Right lobe of liver (tissue), 6 donors: Measurements from ENCODE around the gene PPP1R10. TPM values are rescaled to one million over a fixed set of nuclear protein-coding genes. Genes with fewer than 3 reads are reported as not detected.

Source experiments
- ATAC-seq, 4 donors: fragments of 200-7000 bp; cut with Tn5 transposase; one replicate each; pipeline ENCODE4 v1.9.1; 2020; ENCODE audit warnings: mild to moderate bottlenecking in 4 of 4, moderate library complexity in 4 of 4
- DNase-seq, 3 donors: peaks; one replicate each; pipeline ENCODE4 v3.0.0-alpha.2; 2020
- H3K27ac ChIP-seq, 3 donors: fragments of 200-600 bp; one replicate each; pipeline ENCODE4 v1.8.0; 2022
- H3K27me3 ChIP-seq, 2 donors: fragments of 200-600 bp; one replicate each; pipeline ENCODE4 v1.8.0; 2022
- H3K36me3 ChIP-seq, 4 donors: fragments of 200-600 bp; sonication (generic) in 1 of 4; one replicate each; pipeline versions ENCODE4 v1.5.1 to v1.8.0; 2017 to 2022; ENCODE audit warnings: control low read depth in 1 of 4
- H3K4me1 ChIP-seq, 4 donors: fragments of 200-600 bp; sonication (generic) in 1 of 4; one replicate each; pipeline versions ENCODE4 v1.5.1 to v1.8.0; 2017 to 2022; ENCODE audit warnings: control low read depth in 1 of 4
- H3K4me3 ChIP-seq, 3 donors: fragments of 200-600 bp; one replicate each; pipeline ENCODE4 v1.8.0; 2022
- H3K9me3 ChIP-seq, 4 donors: fragments of 200-600 bp; sonication (generic) in 1 of 4; one replicate each; pipeline versions ENCODE4 v1.5.1 to v1.8.0; 2017 to 2022; ENCODE audit warnings: control low read depth in 1 of 4
- CTCF ChIP-seq, 4 donors: fragments of 200-600 bp in 3 of 4; fragments of 450-650 bp in 1 of 4; IDR thresholded peaks; one replicate each; pipeline versions ENCODE4 v1.5.1 to v1.8.0; 2016 to 2022; ENCODE audit warnings: antibody characterized with exemption in 4 of 4, mild to moderate bottlenecking in 2 of 4
- POLR2A ChIP-seq: fragments of 450-650 bp; IDR thresholded peaks from one replicate; pipeline ENCODE4 v1.6.1; 2017; ENCODE audit warnings: antibody characterized with exemption, mild to moderate bottlenecking
- WGBS: methylation state at CpG from one replicate; pipeline ENCODE4 v1.1.6; 2018; ENCODE audit warnings: low coverage, low lambda C conversion rate; ENCODE audit not compliant: insufficient coverage; ENCODE audit errors: missing lambda C conversion rate; 5-methylcytosine and 5-hydroxymethylcytosine counted together
- intact Hi-C, 2 donors: fragments of 100-400 bp; cut with DNase I; formaldehyde crosslinking; loops; one replicate each; pipeline versions ENCODE4 v1.11.2 to v1.14.1; 2022
- total RNA-seq, 6 experiments: library from RNA; depleted of rRNA in 2 of 6; stranded (reverse); fragments of >200 nt in 2 of 6; fragmentation: NEBNext Ultra II Directional in 3 of 6; extraction: Animal tissue kit (Norgen Biotek cat#: 25700) in 3 of 6; gene quantifications; one replicate each; pipeline versions ENCODE4 v1.1.0 to v1.2.4, GENCODE V29; 2016 to 2023
- donor health status: DM: no; HTN: yes; CAD: no.
- donor health status: DM: no; HTN: no; CAD: no.
- donor health status: DM: no; HTN: no; CAD: no.
- donor health status: DM: no; HTN: yes; CAD: no.
- donor health status: DM: no; HTN: yes; CAD: no.

The PPP1R10 gene
- total RNA-seq, 6 experiments from 2014 or later = 19.0 to 45.1 (median 32.4) TPM

DNA sequence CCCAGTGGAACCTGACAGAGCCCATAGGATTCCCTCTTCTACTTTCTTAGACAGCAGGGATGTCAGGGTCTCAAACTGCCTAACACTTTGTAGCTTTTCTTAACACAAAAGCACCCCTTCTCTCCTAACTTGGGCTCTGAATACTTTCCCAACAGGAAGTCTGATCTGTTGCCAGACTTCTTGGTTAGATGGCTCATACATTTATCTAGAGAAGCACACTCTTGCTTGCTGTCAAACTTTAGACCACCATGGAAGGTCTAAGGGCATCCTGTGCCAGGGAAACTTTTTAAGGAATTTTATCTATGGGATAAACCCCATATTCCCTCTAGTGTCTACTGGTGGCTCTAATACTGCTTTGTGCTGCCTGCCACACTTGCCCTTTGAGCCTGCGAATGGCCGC, 26.6 kb upstream of the PPP1R10 start:
- TF ChIP-seq CTCF (IDR thresholded peaks at IDR 0.05) (no peak), POLR2A (no peak)
- WGBS = 92% methylated on average over 2 of the region's 2 CpGs
- H3K4me3 ChIP-seq = no peak overlapping the region
- no peaks in the 10 kb centered on the region for H3K9me3 ChIP-seq
- no peak overlapping the region for H3K27ac ChIP-seq
- intact Hi-C loops = no loop called here
- no peak for DNase-seq
- ATAC-seq = no peak
- H3K4me1 ChIP-seq = peaks cover 0 to 20% (median 6%) of the 10 kb centered on the region in 4 donors
- no peaks in the 10 kb centered on the region for H3K27me3 ChIP-seq
- no peaks in the 10 kb centered on the region for H3K36me3 ChIP-seq

DNA sequence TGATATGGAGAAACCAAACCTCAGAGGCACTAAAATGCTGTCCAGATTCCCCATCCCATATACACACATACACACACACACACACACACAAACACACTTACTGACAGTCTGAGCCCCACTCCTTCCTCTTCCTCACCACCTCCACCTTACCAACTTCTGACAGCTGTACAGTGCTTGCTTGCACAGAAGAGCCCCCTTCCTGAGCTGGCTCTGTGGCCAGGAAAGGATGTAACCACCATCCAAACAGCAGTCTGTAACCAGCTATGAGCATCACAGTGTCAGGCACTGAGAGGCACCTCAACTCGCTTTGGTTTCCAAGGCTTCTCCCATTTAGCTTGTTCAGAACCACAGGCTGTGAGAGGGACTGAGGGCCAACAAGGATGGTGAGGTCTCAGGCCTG, 24.0 kb upstream of the PPP1R10 start:
- intact Hi-C loops = no loop called here
- DNase-seq (no peak), ATAC-seq (no peak)
- H3K4me1 ChIP-seq = peaks cover 0 to 10% (median 3%) of the 10 kb centered on the region in 4 donors
- no peak overlapping the region for H3K27ac ChIP-seq
- no peaks in the 10 kb centered on the region for H3K27me3 ChIP-seq
- no peaks in the 10 kb centered on the region for H3K9me3 ChIP-seq
- WGBS = no CpG with 5 or more reads among the region's 1 CpG
- H3K4me3 ChIP-seq = no peak overlapping the region
- no peaks in the 10 kb centered on the region for H3K36me3 ChIP-seq
- TF ChIP-seq POLR2A (no peak), CTCF (IDR thresholded peaks at IDR 0.05) (no peak)

GRCh38 chr6:30640481-30640880, 23.4 kb upstream of the PPP1R10 start:
- intact Hi-C loops = no loop called here
- ATAC-seq = peak; percentile 75 to 83 (median 81)
- no peak for DNase-seq

GRCh38 chr6:30635834-30636233, 18.8 kb upstream of the PPP1R10 start:
- no peak for DNase-seq
- TF ChIP-seq POLR2A (no peak), CTCF (IDR thresholded peaks at IDR 0.05) (no peak)
- Histone ChIP-seq H3K4me3 (no peak overlapping the region), H3K36me3 (peaks cover 0 to 4% (median 0%) of the 10 kb centered on the region in 4 donors), H3K27ac (no peak overlapping the region), H3K4me1 (peaks cover 0 to 4% (median 0%) of the 10 kb centered on the region in 4 donors), H3K9me3 (no peaks in the 10 kb centered on the region), H3K27me3 (no peaks in the 10 kb centered on the region)
- intact Hi-C loops = no loop called here
- ATAC-seq = no peak
- 100% methylated on average over 3 of the region's 3 CpGs for WGBS

More at GRCh38 chr6:30640481-30640880, 23.4 kb upstream of the PPP1R10 start:
- H3K27me3 ChIP-seq = no peaks in the 10 kb centered on the region
- peaks cover 0 to 10% (median 0%) of the 10 kb centered on the region in 4 donors for H3K4me1 ChIP-seq
- 54% methylated on average over 4 of the region's 10 CpGs for WGBS
- no peak overlapping the region for H3K27ac ChIP-seq
- H3K4me3 ChIP-seq = no peak overlapping the region
- no peaks in the 10 kb centered on the region for H3K36me3 ChIP-seq
- no peaks in the 10 kb centered on the region for H3K9me3 ChIP-seq
- TF ChIP-seq POLR2A (no peak), CTCF (IDR thresholded peaks at IDR 0.05) (peak in 3 of 4 donors; percentile 23 to 39 (median 37))
